ENCODE measurements around the gene HOXC10. TPM values are rescaled to one million over a fixed set of nuclear protein-coding genes. Genes with fewer than 3 reads are reported as not detected.
A peak's percentile ranks its signal among the peaks of the same experiment; 100 is the strongest.

HOXC10 gene
- total RNA-seq (2021; ENCODE audit: unreplicated experiment), result 3.8 TPM
- polyA plus RNA-seq (2012), result 1.00 and 2.6 TPM in 2 replicates
- percentile 47 among the genes with signal in this experiment for Bru-seq, nascent RNA
- percentile 70 among the genes with signal in this experiment for BruChase-seq, experiment 1, labeled RNA remaining after a 6-hour chase
- BruChase-seq, experiment 2, labeled RNA remaining after a 2-hour chase, result percentile 63 among the genes with signal in this experiment
- long read RNA-seq, partial matches to known transcripts, result 0 of 4 reads
- long read RNA-seq, other reads (novel, unspliced or antisense), result 0 of 4 reads

DNA sequence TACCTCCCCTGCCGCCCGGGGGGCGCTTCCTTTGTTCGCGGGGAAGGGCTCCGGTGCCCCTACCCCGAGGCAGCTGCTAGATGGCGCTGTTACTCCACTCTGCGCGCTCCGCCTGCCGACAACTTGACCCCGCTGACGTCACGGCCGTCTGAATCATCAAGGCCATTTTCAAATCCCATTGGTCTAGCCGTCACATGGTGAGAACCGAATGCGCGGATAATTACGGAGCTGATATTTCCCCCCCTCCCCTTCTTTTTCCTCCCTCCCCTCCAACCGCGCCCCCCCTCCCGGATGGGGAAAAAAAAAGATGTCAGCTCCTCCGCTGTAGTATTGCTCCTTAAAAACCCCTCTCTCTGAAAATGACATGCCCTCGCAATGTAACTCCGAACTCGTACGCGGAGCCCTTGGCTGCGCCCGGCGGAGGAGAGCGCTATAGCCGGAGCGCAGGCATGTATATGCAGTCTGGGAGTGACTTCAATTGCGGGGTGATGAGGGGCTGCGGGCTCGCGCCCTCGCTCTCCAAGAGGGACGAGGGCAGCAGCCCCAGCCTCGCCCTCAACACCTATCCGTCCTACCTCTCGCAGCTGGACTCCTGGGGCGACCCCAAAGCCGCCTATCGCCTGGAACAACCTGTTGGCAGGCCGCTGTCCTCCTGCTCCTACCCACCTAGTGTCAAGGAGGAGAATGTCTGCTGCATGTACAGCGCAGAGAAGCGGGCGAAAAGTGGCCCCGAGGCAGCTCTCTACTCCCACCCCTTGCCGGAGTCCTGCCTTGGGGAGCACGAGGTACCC is at the start of gene HOXC10:
Gene HOXC10 (plus strand): TSS at position 246 of the 791 bp plus-strand sequence. CDS start 114 bp downstream, at position 360.
- Histone ChIP-seq H3K27ac (ENCODE audit: low read depth, low read length) (no peak within 1 kb of the TSS), H3K4me3 (replicated peaks in 1 of 2; ENCODE audit: low read depth in 1 of 2, low read length in 2 of 2) (peak within 1 kb of the TSS in 1 of 2 experiments; percentile 30; a peak in 2 of 4 replicates), H3K79me2 (ENCODE audit: insufficient read depth, low read length) (no peaks in the 10 kb centered on the region), H3K4me2 (ENCODE audit: low read length) (peak within 1 kb of the TSS; percentile 57), H3K4me1 (ENCODE audit: control insufficient read depth in 1 of 2, insufficient read depth in 2 of 2, low read length in 2 of 2) (peaks cover 4 to 17% of the 10 kb centered on the region in 2 experiments), H3K27me3 (ENCODE audit: insufficient read depth, low read length) (no peaks in the 10 kb centered on the region), H2AFZ (ENCODE audit: low read depth, low read length, poor library complexity, severe bottlenecking) (peak within 1 kb of the TSS; percentile 77), H3K9me2 (ENCODE audit: insufficient read depth) (no peaks in the 10 kb centered on the region), H4K20me1 (ENCODE audit: insufficient read depth) (no peaks in the 10 kb centered on the region), H3K9me3 (ENCODE audit: control insufficient read depth in 1 of 2, insufficient read depth in 1 of 2, low read depth in 1 of 2, low read length in 2 of 2) (no peaks in the 10 kb centered on the region), H3K9ac (ENCODE audit: low read length) (peak within 1 kb of the TSS; percentile 15; the same call in 1 of the 2 replicates), H3K36me3 (ENCODE audit: control insufficient read depth in 1 of 2, insufficient read depth in 2 of 2, low read length in 2 of 2) (no peaks in the 10 kb centered on the region)
- TF ChIP-seq CBX3 (IDR thresholded peaks at IDR 0.05; ENCODE audit: low read depth) (no peak), RAD21 (IDR thresholded peaks at IDR 0.05; ENCODE audit: low read depth) (peak; percentile 87), JUND (IDR thresholded peaks at IDR 0.05) (no peak), YY1 (IDR thresholded peaks at IDR 0.05; ENCODE audit: extremely low read depth, insufficient replicate concordance, low read depth, low read length) (peak; percentile 42), POLR2AphosphoS5 (IDR thresholded peaks at IDR 0.05; ENCODE audit: low read depth, low read length) (0 out of 2 replicates have a peak, but pooled peaks have one; percentile 39)
- TF ChIP-seq, protein P1, sequence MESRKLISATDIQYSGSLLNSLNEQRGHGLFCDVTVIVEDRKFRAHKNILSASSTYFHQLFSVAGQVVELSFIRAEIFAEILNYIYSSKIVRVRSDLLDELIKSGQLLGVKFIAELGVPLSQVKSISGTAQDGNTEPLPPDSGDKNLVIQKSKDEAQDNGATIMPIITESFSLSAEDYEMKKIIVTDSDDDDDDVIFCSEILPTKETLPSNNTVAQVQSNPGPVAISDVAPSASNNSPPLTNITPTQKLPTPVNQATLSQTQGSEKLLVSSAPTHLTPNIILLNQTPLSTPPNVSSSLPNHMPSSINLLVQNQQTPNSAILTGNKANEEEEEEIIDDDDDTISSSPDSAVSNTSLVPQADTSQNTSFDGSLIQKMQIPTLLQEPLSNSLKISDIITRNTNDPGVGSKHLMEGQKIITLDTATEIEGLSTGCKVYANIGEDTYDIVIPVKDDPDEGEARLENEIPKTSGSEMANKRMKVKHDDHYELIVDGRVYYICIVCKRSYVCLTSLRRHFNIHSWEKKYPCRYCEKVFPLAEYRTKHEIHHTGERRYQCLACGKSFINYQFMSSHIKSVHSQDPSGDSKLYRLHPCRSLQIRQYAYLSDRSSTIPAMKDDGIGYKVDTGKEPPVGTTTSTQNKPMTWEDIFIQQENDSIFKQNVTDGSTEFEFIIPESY (IDR thresholded peaks at IDR 0.05; ENCODE audit: extremely low read depth, insufficient replicate concordance, low read length), result no peak
- TF ChIP-seq, protein P2, sequence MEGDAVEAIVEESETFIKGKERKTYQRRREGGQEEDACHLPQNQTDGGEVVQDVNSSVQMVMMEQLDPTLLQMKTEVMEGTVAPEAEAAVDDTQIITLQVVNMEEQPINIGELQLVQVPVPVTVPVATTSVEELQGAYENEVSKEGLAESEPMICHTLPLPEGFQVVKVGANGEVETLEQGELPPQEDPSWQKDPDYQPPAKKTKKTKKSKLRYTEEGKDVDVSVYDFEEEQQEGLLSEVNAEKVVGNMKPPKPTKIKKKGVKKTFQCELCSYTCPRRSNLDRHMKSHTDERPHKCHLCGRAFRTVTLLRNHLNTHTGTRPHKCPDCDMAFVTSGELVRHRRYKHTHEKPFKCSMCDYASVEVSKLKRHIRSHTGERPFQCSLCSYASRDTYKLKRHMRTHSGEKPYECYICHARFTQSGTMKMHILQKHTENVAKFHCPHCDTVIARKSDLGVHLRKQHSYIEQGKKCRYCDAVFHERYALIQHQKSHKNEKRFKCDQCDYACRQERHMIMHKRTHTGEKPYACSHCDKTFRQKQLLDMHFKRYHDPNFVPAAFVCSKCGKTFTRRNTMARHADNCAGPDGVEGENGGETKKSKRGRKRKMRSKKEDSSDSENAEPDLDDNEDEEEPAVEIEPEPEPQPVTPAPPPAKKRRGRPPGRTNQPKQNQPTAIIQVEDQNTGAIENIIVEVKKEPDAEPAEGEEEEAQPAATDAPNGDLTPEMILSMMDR (IDR thresholded peaks at IDR 0.05 in 2 of 3, conservative IDR thresholded peaks at IDR 0.05 in 1 of 3; ENCODE audit: borderline replicate concordance in 1 of 3, insufficient read depth in 1 of 3, low read depth in 2 of 3, low read length in 2 of 3), result peak; percentile 76 to 86 (median 82)
- TF ChIP-seq, protein P3, sequence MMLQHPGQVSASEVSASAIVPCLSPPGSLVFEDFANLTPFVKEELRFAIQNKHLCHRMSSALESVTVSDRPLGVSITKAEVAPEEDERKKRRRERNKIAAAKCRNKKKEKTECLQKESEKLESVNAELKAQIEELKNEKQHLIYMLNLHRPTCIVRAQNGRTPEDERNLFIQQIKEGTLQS (IDR thresholded peaks at IDR 0.05), result no peak
- intact Hi-C loops (cut with micrococcal nuclease), result loop anchor here (2.0 to 5.0 kb wide), 3 partner anchors 216 to 230 kb away; no protein-coding TSS in a partner anchor
- DNase-seq (ENCODE audit: low read depth, low spot score) (peak; percentile 93), ATAC-seq (peak; percentile 87)
- TSS peak; percentile 62 for BruUV-seq (replicated peaks)
- ChIA-PET RAD21 (ENCODE audit: low non-redundant PET in 1 of 2, low total read pairs in 2 of 2, uncharacterized antibody in 2 of 2, unreplicated experiment in 2 of 2) (interaction anchor here (0.5 to 1.0 kb wide), 9 partner anchors 154 to 406 kb away, joined by 3 to 8 read pairs (median 4); no protein-coding TSS in a partner anchor), POLR2A (interaction anchor here (0.6 to 1.3 kb wide), 4 partner anchors 10 to 252 kb away, joined by 3 read pairs; partner anchors contain the start of gene HOXC9), CTCF (interaction anchor here (0.6 to 5.7 kb wide), 32 partner anchors 8 to 394 kb away, joined by 3 to 35 read pairs (median 5); partner anchors contain the start of genes HOXC12, HOXC5, HOXC9 and SMUG1)
